ENCODE measurements around the gene TRAPPC5. TPM values are rescaled to one million over a fixed set of nuclear protein-coding genes. Genes with fewer than 3 reads are reported as not detected.

The TRAPPC5 gene
- total and polyA plus RNA-seq, 10 of the 15 experiments (the other 5 are each of a cell fraction or from before 2014, with no cell fraction given): 4.2 to 210 (median 89.1) TPM

DNA sequence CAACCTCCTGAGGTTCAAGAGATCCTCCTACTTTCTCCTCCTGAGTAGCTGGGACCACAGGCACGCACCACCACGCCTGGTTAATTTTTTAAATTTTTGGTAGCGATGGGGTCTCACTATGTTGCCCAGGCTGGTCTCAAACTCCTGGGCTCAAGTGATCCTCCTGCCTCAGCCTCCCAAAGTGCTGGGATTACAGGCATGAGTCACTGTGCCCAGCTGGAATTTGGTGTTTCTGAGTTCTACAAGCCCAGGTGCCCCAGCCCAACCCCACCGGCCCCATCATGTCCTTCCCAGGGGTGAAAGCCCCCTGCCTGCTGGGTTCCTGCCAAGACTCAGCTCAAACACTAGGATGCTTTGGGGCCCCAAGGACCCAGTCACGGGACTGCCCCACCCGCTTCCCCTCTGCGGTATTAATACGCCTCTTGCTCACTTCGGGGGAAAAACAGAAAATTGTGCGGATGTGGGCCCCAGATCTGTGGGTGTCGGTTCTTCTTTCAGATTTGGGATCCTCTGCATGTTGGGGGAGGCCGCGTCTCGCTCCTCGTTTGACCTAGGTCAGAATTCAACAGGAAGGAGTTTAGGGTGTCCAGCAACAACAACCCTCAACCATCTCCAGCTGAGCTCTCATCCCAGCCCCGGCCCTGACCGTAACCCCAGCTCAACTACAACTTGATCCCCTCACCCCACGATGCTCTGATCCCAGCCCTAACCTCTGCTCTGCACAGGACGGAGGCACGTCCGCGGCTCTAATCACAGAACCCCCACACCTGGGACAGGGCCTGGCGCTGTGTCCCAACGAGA, 25.0 kb downstream of the TRAPPC5 start (continued):
- TF ChIP-seq CREB1 (IDR thresholded peaks at IDR 0.05; ENCODE audit: low read depth) (peak; percentile 74), ZNF274 (IDR thresholded peaks at IDR 0.05; ENCODE audit: insufficient read depth, insufficient read length) (no peak), NBN (IDR thresholded peaks at IDR 0.05) (peak; percentile 82), CBFB (IDR thresholded peaks at IDR 0.05; ENCODE audit: low read depth) (peak; percentile 97), RCOR1 (conservative IDR thresholded peaks at IDR 0.05; ENCODE audit: low read depth, low read length) (0 out of 2 replicates have a peak, but pooled peaks have one; percentile 70), SIX5 (IDR thresholded peaks at IDR 0.05; ENCODE audit: low read depth, low read length, severe bottlenecking) (peak; percentile 13), STAT3 (IDR thresholded peaks at IDR 0.05; ENCODE audit: low read depth, low read length) (no peak), MTA3 (IDR thresholded peaks at IDR 0.05; ENCODE audit: borderline replicate concordance, low read length) (peak; percentile 82; the same call in 1 of the 2 replicates), POLR2AphosphoS5 (IDR thresholded peaks at IDR 0.05; ENCODE audit: low read length) (no peak), SMAD1 (IDR thresholded peaks at IDR 0.05; ENCODE audit: low read depth, partially characterized antibody) (peak; percentile 72), SUZ12 (IDR thresholded peaks at IDR 0.05; ENCODE audit: unreplicated experiment) (no peak), MTA2 (IDR thresholded peaks at IDR 0.05; ENCODE audit: low read depth) (peak; percentile 88), TCF12 (IDR thresholded peaks at IDR 0.05; ENCODE audit: low read depth, low read length) (peak; percentile 75), ZBTB40 (IDR thresholded peaks at IDR 0.05; ENCODE audit: borderline replicate concordance) (no peak), ZNF207 (IDR thresholded peaks at IDR 0.05; ENCODE audit: borderline replicate concordance) (no peak), SIN3A (IDR thresholded peaks at IDR 0.05; ENCODE audit: low read depth, low read length) (no peak), BACH1 (IDR thresholded peaks at IDR 0.05; ENCODE audit: borderline replicate concordance) (peak; percentile 61; the same call in 1 of the 2 replicates), NR2C1 (IDR thresholded peaks at IDR 0.05) (peak; percentile 56; the same call in 1 of the 2 replicates)
- TF ChIP-seq, protein P1, sequence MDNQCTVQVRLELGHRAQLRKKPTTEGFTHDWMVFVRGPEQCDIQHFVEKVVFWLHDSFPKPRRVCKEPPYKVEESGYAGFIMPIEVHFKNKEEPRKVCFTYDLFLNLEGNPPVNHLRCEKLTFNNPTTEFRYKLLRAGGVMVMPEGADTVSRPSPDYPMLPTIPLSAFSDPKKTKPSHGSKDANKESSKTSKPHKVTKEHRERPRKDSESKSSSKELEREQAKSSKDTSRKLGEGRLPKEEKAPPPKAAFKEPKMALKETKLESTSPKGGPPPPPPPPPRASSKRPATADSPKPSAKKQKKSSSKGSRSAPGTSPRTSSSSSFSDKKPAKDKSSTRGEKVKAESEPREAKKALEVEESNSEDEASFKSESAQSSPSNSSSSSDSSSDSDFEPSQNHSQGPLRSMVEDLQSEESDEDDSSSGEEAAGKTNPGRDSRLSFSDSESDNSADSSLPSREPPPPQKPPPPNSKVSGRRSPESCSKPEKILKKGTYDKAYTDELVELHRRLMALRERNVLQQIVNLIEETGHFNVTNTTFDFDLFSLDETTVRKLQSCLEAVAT (IDR thresholded peaks at IDR 0.05): peak; percentile 65
- TF ChIP-seq, protein P2, sequence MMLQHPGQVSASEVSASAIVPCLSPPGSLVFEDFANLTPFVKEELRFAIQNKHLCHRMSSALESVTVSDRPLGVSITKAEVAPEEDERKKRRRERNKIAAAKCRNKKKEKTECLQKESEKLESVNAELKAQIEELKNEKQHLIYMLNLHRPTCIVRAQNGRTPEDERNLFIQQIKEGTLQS (IDR thresholded peaks at IDR 0.05; ENCODE audit: borderline replicate concordance, extremely low read depth, low read depth, low read length): no peak
- TF ChIP-seq, protein P3, sequence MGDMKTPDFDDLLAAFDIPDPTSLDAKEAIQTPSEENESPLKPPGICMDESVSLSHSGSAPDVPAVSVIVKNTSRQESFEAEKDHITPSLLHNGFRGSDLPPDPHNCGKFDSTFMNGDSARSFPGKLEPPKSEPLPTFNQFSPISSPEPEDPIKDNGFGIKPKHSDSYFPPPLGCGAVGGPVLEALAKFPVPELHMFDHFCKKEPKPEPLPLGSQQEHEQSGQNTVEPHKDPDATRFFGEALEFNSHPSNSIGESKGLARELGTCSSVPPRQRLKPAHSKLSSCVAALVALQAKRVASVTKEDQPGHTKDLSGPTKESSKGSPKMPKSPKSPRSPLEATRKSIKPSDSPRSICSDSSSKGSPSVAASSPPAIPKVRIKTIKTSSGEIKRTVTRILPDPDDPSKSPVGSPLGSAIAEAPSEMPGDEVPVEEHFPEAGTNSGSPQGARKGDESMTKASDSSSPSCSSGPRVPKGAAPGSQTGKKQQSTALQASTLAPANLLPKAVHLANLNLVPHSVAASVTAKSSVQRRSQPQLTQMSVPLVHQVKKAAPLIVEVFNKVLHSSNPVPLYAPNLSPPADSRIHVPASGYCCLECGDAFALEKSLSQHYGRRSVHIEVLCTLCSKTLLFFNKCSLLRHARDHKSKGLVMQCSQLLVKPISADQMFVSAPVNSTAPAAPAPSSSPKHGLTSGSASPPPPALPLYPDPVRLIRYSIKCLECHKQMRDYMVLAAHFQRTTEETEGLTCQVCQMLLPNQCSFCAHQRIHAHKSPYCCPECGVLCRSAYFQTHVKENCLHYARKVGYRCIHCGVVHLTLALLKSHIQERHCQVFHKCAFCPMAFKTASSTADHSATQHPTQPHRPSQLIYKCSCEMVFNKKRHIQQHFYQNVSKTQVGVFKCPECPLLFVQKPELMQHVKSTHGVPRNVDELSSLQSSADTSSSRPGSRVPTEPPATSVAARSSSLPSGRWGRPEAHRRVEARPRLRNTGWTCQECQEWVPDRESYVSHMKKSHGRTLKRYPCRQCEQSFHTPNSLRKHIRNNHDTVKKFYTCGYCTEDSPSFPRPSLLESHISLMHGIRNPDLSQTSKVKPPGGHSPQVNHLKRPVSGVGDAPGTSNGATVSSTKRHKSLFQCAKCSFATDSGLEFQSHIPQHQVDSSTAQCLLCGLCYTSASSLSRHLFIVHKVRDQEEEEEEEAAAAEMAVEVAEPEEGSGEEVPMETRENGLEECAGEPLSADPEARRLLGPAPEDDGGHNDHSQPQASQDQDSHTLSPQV (IDR thresholded peaks at IDR 0.05): no peak

Measured in GM12878 (cell line).